ENCODE measurements around the gene ST7.

The ST7 gene

GRCh38 chr7:117134889-117135552 is 181.7 kb downstream of the ST7 start:
- H3K27ac ChIP-seq (ENCODE audit: low read depth, low read length), result no peak overlapping the region
- 100% methylated on average over 1 of the region's 2 CpGs for WGBS

GRCh38 chr7:117135553-117135891 is 182.2 kb downstream of the ST7 start:
- H3K9me3 ChIP-seq (ENCODE audit: insufficient read depth, low read depth, low read length), result no peaks in the 10 kb centered on the region
- H3K27me3 ChIP-seq (ENCODE audit: insufficient read depth, low read length), result no peaks in the 10 kb centered on the region
- H3K36me3 ChIP-seq (ENCODE audit: insufficient read depth, low read length), result no peaks in the 10 kb centered on the region
- WGBS, result 100% methylated on average over 1 of the region's 1 CpG
- H3K4me1 ChIP-seq (ENCODE audit: insufficient read depth, low read length), result peaks cover 41% of the 10 kb centered on the region
- H3K27ac ChIP-seq (ENCODE audit: low read depth, low read length), result no peak overlapping the region
- H3K9ac ChIP-seq (ENCODE audit: low read depth, low read length), result no peak overlapping the region
- no peak overlapping the region for H3K4me3 ChIP-seq (ENCODE audit: low read length)

More at GRCh38 chr7:117134889-117135552, 181.7 kb downstream of the ST7 start:
- Histone ChIP-seq H3K4me1 (ENCODE audit: insufficient read depth, low read length) (peaks cover 36% of the 10 kb centered on the region), H3K4me3 (ENCODE audit: low read length) (no peak overlapping the region), H3K36me3 (ENCODE audit: insufficient read depth, low read length) (no peaks in the 10 kb centered on the region), H3K9me3 (ENCODE audit: insufficient read depth, low read depth, low read length) (no peaks in the 10 kb centered on the region), H3K9ac (ENCODE audit: low read depth, low read length) (no peak overlapping the region), H3K27me3 (ENCODE audit: insufficient read depth, low read length) (no peaks in the 10 kb centered on the region)

- no peaks in the 10 kb centered on the region for H3K27me3 ChIP-seq (ENCODE audit: insufficient read depth, low read length)
- WGBS, result 100% methylated on average over 1 of the region's 3 CpGs
Observed at GRCh38 chr7:117137868-117138267, 184.6 kb downstream of the ST7 start.

GRCh38 chr7:117138495-117138894 is 185.2 kb downstream of the ST7 start:
- H3K9ac ChIP-seq (ENCODE audit: low read depth, low read length), result no peak overlapping the region
- H3K36me3 ChIP-seq (ENCODE audit: insufficient read depth, low read length), result no peaks in the 10 kb centered on the region
- 86% methylated on average over 3 of the region's 3 CpGs for WGBS
- H3K4me1 ChIP-seq (ENCODE audit: insufficient read depth, low read length), result peaks cover 62% of the 10 kb centered on the region
- peak overlapping the region; percentile 87 for H3K27ac ChIP-seq (ENCODE audit: low read depth, low read length)
- no peaks in the 10 kb centered on the region for H3K9me3 ChIP-seq (ENCODE audit: insufficient read depth, low read depth, low read length)
- H3K27me3 ChIP-seq (ENCODE audit: insufficient read depth, low read length), result no peaks in the 10 kb centered on the region
- no peak overlapping the region for H3K4me3 ChIP-seq (ENCODE audit: low read length)

More at GRCh38 chr7:117137868-117138267, 184.6 kb downstream of the ST7 start:
- Histone ChIP-seq H3K9ac (ENCODE audit: low read depth, low read length) (no peak overlapping the region), H3K36me3 (ENCODE audit: insufficient read depth, low read length) (no peaks in the 10 kb centered on the region), H3K4me1 (ENCODE audit: insufficient read depth, low read length) (peaks cover 55% of the 10 kb centered on the region), H3K4me3 (ENCODE audit: low read length) (no peak overlapping the region), H3K9me3 (ENCODE audit: insufficient read depth, low read depth, low read length) (no peaks in the 10 kb centered on the region), H3K27ac (ENCODE audit: low read depth, low read length) (no peak overlapping the region)

- no peaks in the 10 kb centered on the region for H3K9me3 ChIP-seq (ENCODE audit: insufficient read depth, low read depth, low read length)
- H3K9ac ChIP-seq (ENCODE audit: low read depth, low read length), result no peak overlapping the region
- H3K27ac ChIP-seq (ENCODE audit: low read depth, low read length), result peak overlapping the region; percentile 87
- WGBS, result no CpG with 5 or more reads among the region's 1 CpG
- 0 out of 2 replicates have a peak overlapping the region, but pooled peaks have one; percentile 13 for H3K4me3 ChIP-seq (ENCODE audit: low read length)
- H3K36me3 ChIP-seq (ENCODE audit: insufficient read depth, low read length), result no peaks in the 10 kb centered on the region
- no peaks in the 10 kb centered on the region for H3K27me3 ChIP-seq (ENCODE audit: insufficient read depth, low read length)
- H3K4me1 ChIP-seq (ENCODE audit: insufficient read depth, low read length), result peaks cover 65% of the 10 kb centered on the region
Observed at GRCh38 chr7:117138981-117139380, 185.7 kb downstream of the ST7 start.

GRCh38 chr7:117139397-117139984 is 186.2 kb downstream of the ST7 start:
- no peak overlapping the region for H3K9ac ChIP-seq (ENCODE audit: low read depth, low read length)
- H3K4me3 ChIP-seq (ENCODE audit: low read length), result 0 out of 2 replicates have a peak overlapping the region, but pooled peaks have one; percentile 13
- WGBS, result 65% methylated on average over 2 of the region's 3 CpGs

GRCh38 chr7:117140921-117141320 is 187.6 kb downstream of the ST7 start:
- 87% methylated on average over 3 of the region's 3 CpGs for WGBS
- Histone ChIP-seq H3K9ac (ENCODE audit: low read depth, low read length) (no peak overlapping the region), H3K4me1 (ENCODE audit: insufficient read depth, low read length) (peaks cover 65% of the 10 kb centered on the region), H3K27ac (ENCODE audit: low read depth, low read length) (peak overlapping the region; percentile 13; the same call in 1 of the 2 replicates), H3K36me3 (ENCODE audit: insufficient read depth, low read length) (no peaks in the 10 kb centered on the region), H3K9me3 (ENCODE audit: insufficient read depth, low read depth, low read length) (no peaks in the 10 kb centered on the region), H3K27me3 (ENCODE audit: insufficient read depth, low read length) (no peaks in the 10 kb centered on the region), H3K4me3 (ENCODE audit: low read length) (no peak overlapping the region)

More at GRCh38 chr7:117139397-117139984, 186.2 kb downstream of the ST7 start:
- peaks cover 65% of the 10 kb centered on the region for H3K4me1 ChIP-seq (ENCODE audit: insufficient read depth, low read length)
- H3K9me3 ChIP-seq (ENCODE audit: insufficient read depth, low read depth, low read length), result no peaks in the 10 kb centered on the region
- peak overlapping the region; percentile 87 for H3K27ac ChIP-seq (ENCODE audit: low read depth, low read length)
- H3K36me3 ChIP-seq (ENCODE audit: insufficient read depth, low read length), result no peaks in the 10 kb centered on the region
- no peaks in the 10 kb centered on the region for H3K27me3 ChIP-seq (ENCODE audit: insufficient read depth, low read length)

GRCh38 chr7:117143066-117143465 is 189.8 kb downstream of the ST7 start:
- Histone ChIP-seq H3K9me3 (ENCODE audit: insufficient read depth, low read depth, low read length) (no peaks in the 10 kb centered on the region), H3K27ac (ENCODE audit: low read depth, low read length) (no peak overlapping the region), H3K27me3 (ENCODE audit: insufficient read depth, low read length) (no peaks in the 10 kb centered on the region), H3K4me1 (ENCODE audit: insufficient read depth, low read length) (peaks cover 49% of the 10 kb centered on the region), H3K36me3 (ENCODE audit: insufficient read depth, low read length) (no peaks in the 10 kb centered on the region), H3K9ac (ENCODE audit: low read depth, low read length) (no peak overlapping the region), H3K4me3 (ENCODE audit: low read length) (no peak overlapping the region)
- 60% methylated on average over 4 of the region's 4 CpGs for WGBS

- Histone ChIP-seq H3K9me3 (ENCODE audit: insufficient read depth, low read depth, low read length) (no peaks in the 10 kb centered on the region), H3K27ac (ENCODE audit: low read depth, low read length) (no peak overlapping the region), H3K36me3 (ENCODE audit: insufficient read depth, low read length) (no peaks in the 10 kb centered on the region), H3K4me1 (ENCODE audit: insufficient read depth, low read length) (peaks cover 46% of the 10 kb centered on the region), H3K9ac (ENCODE audit: low read depth, low read length) (no peak overlapping the region), H3K27me3 (ENCODE audit: insufficient read depth, low read length) (no peaks in the 10 kb centered on the region), H3K4me3 (ENCODE audit: low read length) (no peak overlapping the region)
- WGBS, result 89% methylated on average over 2 of the region's 2 CpGs
Observed at GRCh38 chr7:117143580-117143979, 190.3 kb downstream of the ST7 start.

GRCh38 chr7:117145333-117145732 is 192.0 kb downstream of the ST7 start:
- H3K36me3 ChIP-seq (ENCODE audit: insufficient read depth, low read length), result no peaks in the 10 kb centered on the region
- no peaks in the 10 kb centered on the region for H3K27me3 ChIP-seq (ENCODE audit: insufficient read depth, low read length)
- H3K4me3 ChIP-seq (ENCODE audit: low read length), result no peak overlapping the region
- no peak overlapping the region for H3K9ac ChIP-seq (ENCODE audit: low read depth, low read length)
- no peak overlapping the region for H3K27ac ChIP-seq (ENCODE audit: low read depth, low read length)
- H3K4me1 ChIP-seq (ENCODE audit: insufficient read depth, low read length), result peaks cover 40% of the 10 kb centered on the region
- H3K9me3 ChIP-seq (ENCODE audit: insufficient read depth, low read depth, low read length), result no peaks in the 10 kb centered on the region
- WGBS, result 90% methylated on average over 1 of the region's 1 CpG

GRCh38 chr7:117146059-117146458 is 192.8 kb downstream of the ST7 start:
- no peak overlapping the region for H3K9ac ChIP-seq (ENCODE audit: low read depth, low read length)
- H3K9me3 ChIP-seq (ENCODE audit: insufficient read depth, low read depth, low read length), result no peaks in the 10 kb centered on the region
- 95% methylated on average over 1 of the region's 1 CpG for WGBS
- peaks cover 33% of the 10 kb centered on the region for H3K4me1 ChIP-seq (ENCODE audit: insufficient read depth, low read length)
- no peak overlapping the region for H3K4me3 ChIP-seq (ENCODE audit: low read length)
- H3K27ac ChIP-seq (ENCODE audit: low read depth, low read length), result no peak overlapping the region
- no peaks in the 10 kb centered on the region for H3K27me3 ChIP-seq (ENCODE audit: insufficient read depth, low read length)
- H3K36me3 ChIP-seq (ENCODE audit: insufficient read depth, low read length), result no peaks in the 10 kb centered on the region
